ENCODE data around the gene PDE6D. TPM values are rescaled to one million over a fixed set of nuclear protein-coding genes. Genes with fewer than 3 reads are reported as not detected.

PDE6D gene
- polyA plus RNA-seq (ENCODE audit: insufficient read length in 12 of 12) = 10 to 100 TPM in 11 of 12 donors, not detected in 1; 15.6 to 31.9 (median 19.5) TPM
- long read RNA-seq, donor 1, transcript PDE6D-201 (5 exons, 1,175 nt) = major isoform, 15 of 18 reads
- long read RNA-seq, donor 1, partial matches to known transcripts = 0 of 18 reads
- long read RNA-seq, donor 1, other reads (novel, unspliced or antisense) = 0 of 18 reads
- long read RNA-seq, donor 2, transcript PDE6D-201 (5 exons, 1,175 nt) = major isoform, 8 of 8 reads
- long read RNA-seq, donor 2, partial matches to known transcripts = 0 of 8 reads
- long read RNA-seq, donor 2, other reads (novel, unspliced or antisense) = 0 of 8 reads
- long read RNA-seq, donor 3, partial matches to known transcripts = 0 of 3 reads
- long read RNA-seq, donor 3, other reads (novel, unspliced or antisense) = 0 of 3 reads
- long read RNA-seq, donor 4, partial matches to known transcripts = 0 of 1 reads
- long read RNA-seq, donor 4, other reads (novel, unspliced or antisense) = 0 of 1 reads
- long read RNA-seq, donor 5, transcript PDE6D-201 (5 exons, 1,175 nt) = major isoform, 19 of 20 reads
- long read RNA-seq, donor 5, partial matches to known transcripts = 0 of 20 reads
- long read RNA-seq, donor 5, other reads (novel, unspliced or antisense) = 0 of 20 reads
- long read RNA-seq, donor 6, partial matches to known transcripts = 0 of 2 reads
- long read RNA-seq, donor 6, other reads (novel, unspliced or antisense) = 0 of 2 reads
- long read RNA-seq, donor 7, transcript PDE6D-201 (5 exons, 1,175 nt) = major isoform, 7 of 7 reads
- long read RNA-seq, donor 7, partial matches to known transcripts = 0 of 7 reads
- long read RNA-seq, donor 7, other reads (novel, unspliced or antisense) = 0 of 7 reads
- long read RNA-seq, donor 8, transcript PDE6D-201 (5 exons, 1,175 nt) = major isoform, 8 of 10 reads
- long read RNA-seq, donor 8, partial matches to known transcripts = 0 of 10 reads
- long read RNA-seq, donor 8, other reads (novel, unspliced or antisense) = 0 of 10 reads
- long read RNA-seq, donor 9, transcript PDE6D-201 (5 exons, 1,175 nt) = major isoform, 9 of 11 reads
- long read RNA-seq, donor 9, partial matches to known transcripts = 0 of 11 reads
- long read RNA-seq, donor 9, other reads (novel, unspliced or antisense) = 0 of 11 reads
- long read RNA-seq, donor 10, transcript PDE6D-201 (5 exons, 1,175 nt) = major isoform, 6 of 7 reads
- long read RNA-seq, donor 10, partial matches to known transcripts = 0 of 7 reads
- long read RNA-seq, donor 10, other reads (novel, unspliced or antisense) = 0 of 7 reads
- long read RNA-seq, donor 11, transcript PDE6D-201 (5 exons, 1,175 nt) = major isoform, 9 of 10 reads
- long read RNA-seq, donor 11, partial matches to known transcripts = 0 of 10 reads
- long read RNA-seq, donor 11, other reads (novel, unspliced or antisense) = 0 of 10 reads

DNA sequence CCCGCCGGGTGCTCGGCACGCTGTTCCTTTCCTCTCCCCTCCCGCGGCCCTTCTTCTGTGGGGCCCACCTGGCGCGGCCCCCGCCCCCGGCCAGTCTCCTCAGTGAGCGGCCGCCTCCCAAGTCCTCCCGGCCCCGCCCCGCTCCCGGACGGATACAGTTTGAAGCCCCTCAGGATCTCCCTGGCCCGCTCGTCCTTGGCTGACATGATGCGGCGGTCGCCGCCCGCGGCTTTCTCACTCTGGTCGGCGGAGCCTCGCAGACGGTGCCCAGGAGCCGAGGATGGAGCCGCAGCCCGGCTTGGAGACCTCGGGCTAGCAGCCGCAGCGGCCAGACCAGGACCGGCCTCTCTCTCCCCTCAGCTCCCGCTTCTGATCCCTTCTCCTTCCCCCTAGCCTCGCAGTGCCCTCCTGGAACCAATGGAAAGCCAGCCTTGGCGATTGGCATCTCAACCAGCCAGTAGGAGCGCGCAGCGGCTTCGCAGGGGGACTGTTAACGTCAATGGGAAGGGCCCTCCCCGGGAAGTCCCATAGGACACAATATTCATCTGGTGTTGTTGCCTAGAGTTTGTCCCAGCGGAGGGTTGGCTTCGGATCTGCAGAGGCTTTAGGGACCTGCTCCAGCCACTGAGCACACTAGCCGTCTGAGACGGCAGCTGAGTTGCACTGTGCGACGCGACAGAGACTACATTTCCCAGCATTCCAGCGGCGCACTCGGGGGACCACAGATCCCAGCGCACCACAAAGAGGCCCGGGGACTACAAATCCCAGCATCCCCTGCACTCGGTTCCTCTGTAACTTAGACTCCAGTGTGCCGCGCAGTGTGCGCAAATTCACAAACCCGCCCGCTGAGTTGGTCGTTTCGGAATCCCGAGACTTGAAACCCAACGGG lies at the start of gene PDE6D:
Gene PDE6D, minus strand, starts transcription at position 374 of the 889 bp plus-strand sequence. Its CDS starts 168 bp downstream, at position 206.
- DNase-seq = peak; percentile 99

DNA sequence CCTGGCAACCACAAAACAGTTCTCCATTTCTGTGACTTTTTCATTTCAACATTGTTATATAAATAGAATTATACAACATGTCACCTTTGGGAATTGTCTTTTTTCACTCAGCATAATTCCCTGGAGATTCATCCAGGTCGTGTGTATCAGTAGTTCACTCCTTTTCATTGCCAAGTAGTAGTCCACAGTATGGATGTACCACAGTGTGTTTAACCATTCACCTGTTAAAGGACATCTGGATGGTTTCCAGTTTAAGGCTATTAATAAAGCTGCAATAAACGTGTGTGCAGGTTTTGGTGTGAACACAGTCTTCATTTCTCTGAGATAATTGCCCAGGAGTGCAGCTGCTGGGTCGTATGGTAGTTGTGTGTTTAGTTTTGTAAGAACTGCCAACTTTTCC lies 40.8 kb upstream of the PDE6D start:
- DNase-seq = no peak

DNA sequence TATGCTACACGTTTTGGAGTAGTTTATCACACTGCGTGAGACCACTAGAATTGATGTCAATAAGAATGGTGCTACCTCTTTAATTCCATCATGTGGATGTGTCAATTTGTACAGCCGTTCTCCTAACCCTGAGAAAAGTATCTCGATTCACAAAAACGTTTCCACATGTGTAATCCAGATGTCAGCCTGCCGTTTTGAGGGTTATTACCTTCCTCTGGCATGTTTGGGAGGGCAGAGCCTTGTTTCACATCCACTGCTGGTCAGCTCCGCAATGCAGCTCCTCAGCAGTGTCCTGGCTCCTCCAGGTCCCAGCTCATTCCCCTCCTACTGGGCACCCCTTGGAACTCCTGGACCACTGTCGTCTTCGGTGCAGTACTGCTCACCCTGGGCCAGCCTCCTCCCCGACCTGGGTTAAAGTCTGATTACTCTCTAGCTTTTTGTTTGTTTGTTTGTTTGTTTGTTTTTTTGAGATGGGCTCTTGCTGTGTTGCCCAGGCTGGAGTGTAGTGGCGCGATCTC lies 39.8 kb upstream of the PDE6D start:
- no peak for DNase-seq

DNA sequence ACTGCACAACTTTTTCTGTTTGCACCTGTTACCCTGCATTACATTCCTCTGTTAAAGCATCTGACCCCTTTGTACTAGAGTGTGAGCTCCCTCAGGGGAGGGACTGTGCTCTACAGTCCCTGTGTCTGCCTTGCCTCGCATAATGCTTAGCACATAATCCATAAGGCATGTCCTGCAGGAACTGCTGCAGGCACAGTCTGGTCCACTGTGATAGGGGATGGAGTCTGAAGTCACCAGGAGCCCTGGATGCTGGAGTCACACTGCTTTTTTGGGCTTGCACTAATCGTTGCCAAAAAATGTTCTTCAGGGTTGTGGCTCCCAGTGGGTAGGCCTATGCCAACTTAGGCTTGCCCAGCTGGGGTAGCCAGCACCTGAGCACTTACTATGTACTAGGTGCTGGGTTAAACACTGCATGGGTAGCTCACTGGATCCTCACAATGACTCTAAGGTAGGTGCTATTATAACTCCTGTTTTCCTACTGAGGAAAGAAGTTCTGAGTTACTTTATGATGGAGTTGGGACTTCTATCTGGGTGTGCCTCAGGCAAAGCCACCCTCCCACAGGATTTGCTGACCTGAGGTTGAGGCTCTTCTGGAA lies 38.5 kb upstream of the PDE6D start:
- no peak for DNase-seq

DNA sequence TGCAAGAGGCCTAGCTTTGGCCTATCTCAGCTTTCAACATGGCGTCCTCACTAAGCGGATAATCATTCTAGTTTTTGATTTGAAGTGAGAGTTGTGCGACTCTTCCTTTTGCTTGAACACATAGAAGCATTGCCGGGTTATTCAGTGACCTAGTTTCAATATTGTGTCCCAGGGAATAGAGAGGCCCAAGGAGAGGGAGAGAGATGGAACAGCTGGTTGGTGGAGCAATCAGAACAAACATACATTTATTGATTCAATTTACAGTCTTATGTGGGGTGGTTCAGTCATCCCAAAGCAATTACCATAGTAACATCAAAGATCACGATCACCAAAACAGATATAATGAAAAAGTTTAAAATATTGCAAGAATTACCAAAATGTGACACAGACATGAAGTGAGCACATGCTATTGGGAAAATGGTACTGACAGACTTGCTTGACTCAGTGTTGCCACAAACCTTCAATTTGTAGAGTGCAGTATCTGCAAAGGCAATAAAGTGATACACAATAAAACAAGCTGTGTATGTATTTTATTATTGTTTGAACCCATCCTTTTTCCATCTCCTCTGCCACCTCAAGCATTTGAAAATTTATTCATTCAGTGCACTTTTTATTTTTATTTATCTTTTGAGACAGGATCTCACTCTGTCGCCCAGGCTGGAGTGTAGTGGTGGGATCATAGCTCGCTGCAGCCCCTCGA lies 35.4 kb upstream of the PDE6D start:
- no peak for DNase-seq

DNA sequence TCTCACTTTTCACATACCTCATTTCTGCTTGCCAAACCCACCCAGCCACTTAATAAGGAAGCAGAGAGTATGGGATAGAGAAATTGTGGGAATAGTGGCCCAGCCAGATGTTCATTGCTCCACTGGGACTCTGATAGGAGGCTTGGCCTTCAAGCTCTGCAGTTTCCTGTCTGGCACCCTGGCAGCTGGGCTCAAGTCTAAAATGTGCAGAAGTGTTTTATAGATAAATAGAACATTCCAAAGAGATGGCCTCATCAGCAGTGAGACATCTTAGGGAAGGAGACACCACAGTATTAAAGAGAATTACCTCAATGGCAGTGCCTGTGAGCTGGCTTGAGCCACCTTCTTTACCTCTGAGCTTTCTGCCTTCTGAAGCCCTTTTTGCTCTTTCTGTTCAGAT lies 29.8 kb upstream of the PDE6D start:
- no peak for DNase-seq

DNA sequence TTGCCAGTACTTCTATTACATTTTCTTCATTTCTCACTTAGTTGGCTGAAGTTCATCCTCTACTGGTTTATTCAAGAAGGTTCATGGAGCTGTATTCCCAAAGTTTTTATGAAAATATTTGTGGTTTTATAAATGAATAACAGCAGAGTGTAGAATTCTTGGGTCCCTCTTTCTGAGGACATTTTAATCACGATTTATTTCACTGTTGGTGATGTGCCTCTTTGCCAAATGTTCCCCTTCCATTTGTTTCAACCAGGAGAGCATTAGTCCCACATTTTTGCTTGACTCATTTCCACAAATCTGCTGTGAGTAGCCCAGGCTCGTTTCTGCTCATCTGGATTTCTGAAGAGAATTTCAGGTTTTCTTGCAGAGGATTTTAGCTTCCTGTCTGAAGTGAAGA lies 25.9 kb upstream of the PDE6D start:
- DNase-seq = no peak

DNA sequence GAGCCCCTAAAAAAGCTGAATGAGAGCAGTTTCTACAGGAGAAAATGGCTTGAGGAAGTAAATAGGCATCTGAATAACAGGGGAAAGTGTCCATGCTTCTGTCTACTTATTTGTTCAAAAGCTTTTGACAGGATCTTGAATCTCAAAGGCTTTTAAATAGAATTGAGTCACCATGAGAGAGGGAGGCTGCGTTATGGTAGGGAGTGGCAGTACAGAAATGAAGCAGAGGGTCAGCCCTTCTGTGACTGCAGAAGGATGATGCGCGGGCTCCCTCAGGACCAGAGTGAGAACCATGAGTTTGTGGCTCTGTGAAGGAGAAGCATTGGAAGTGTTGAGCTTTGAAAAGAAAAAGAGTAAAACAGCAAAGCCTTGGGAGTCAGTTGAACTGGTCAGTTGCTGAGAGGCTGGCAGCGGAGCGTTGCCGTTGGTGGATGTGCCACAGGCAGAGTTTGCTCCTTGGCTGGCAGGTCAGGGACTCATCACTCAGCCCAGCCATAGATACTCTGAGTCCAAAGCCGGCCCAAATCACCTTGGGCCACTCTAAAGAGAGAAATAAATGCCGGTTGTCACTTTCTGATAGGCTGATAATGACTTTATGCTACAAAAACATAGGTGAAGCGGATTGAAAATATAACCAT lies 22.5 kb upstream of the PDE6D start:
- no peak for DNase-seq

DNA sequence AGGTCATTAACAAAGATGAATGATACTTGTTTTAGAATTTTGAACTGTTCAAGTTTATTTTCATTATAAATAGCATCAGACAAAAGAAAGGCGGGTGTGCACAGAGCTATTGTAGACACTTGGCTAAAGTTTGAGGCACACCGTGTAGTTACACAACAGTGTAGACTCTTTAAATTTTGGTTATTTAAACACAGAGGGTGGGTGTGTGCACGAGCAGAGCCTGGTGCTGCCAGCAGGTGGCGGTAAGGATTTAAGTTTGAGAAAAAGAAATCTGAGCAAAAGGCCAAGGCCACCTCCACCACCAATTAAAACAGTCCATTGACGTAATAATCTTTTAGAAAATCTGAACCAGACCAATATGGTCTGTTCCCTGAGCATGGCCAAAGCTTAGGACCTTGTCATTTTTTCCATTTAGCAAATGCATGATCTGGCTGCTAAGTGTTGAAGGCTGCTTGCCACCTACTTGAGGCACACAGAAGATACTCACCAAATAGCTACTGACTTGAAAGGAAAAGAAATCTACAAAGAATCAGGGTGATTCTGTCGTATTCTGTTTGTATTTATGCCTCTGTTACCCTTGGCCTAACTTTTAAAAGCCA lies 19.5 kb upstream of the PDE6D start:
- no peak for DNase-seq

DNA sequence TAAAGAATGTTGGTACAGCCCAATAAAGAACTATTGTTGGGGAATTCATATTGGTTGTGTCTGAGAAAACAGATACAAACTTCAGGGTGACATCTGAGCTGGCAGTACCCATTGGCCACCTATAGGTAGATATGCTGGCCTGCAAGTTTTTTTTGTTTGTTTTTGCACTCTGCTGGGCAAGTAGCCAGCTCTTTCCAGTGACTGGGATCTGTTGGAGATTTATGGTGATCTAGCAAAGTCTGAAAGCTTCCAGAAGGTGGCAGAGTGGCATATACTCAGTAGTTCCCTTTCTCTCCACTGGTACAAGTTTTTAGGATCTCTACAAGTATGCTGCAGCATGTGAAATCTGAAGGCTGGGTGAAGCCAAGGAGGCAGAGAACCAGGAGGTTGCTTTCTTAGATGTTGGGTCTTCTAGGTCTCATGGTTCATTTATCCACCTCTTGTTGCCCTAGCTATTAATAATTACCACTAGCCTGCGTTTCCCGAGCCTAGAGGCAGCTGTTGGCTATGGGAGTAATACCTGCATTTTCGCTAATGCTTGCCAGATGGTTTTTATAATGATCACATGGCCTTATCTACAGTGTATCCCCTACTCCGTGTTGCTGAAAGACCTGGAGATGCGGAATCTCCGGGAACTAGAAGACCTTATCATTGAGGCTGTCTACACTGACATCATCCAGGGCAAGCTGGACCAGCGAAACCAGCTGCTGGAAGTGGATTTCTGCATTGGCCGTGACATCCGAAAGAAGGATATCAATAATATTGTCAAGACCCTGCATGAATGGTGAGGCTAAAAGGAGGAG lies 14.6 kb upstream of the PDE6D start:
- no peak for DNase-seq

DNA sequence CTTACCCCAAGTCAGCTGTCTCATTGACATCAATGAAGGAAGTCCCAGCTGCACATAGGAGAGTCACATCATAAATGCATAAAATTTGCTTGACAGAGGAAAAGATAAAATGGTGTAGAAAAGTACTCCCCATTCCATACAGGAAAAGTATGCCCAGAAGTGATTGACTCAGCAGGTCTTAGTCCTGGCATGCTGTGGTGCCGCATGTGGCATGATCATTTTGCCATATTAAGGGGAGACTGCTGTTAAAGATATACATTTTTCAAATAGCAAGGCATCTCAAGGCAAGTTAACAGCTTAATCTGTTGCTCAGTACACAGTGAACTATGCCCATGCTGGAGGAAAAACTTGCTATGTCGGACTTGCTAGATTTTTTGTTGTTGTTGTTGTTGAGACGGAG lies 13.3 kb upstream of the PDE6D start:
- DNase-seq = no peak

DNA sequence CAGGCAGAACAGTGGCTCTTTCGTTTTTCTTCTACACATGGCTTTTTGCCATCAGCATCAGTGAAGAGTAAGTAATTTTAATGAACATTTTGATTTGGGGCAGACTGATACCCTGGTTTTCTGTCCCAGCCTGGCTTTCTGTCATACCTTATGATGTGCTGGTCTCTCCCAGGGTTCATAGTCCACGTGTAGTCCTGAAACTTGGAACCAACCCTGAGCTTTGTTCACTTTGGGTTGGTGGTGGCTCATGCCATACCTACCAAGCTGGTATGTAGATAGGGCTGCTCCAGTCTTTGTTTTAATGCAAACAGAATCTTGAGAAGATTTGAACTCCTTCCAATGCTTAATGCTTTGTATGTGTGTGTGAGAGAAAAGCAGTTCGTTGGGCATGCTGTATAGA lies 10.0 kb upstream of the PDE6D start:
- no peak for DNase-seq

DNA sequence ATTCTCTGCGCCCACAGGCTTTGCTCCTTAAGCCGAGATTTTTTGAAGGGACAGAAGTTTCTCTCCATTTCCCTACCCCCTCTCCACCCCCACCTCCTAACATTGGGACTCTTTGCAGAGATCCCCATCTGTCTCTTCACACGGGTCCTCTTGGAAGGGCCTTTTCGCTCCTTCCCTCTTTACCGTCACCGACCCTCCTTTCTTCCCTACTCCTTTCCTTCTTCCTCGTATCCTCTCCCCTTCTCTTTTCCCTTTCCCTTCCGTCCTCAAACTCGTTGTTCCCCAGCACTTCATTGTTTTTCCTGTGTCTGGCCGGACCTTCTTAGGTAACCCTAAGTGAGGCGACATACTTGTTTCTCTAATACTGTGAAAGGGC lies 5.8 kb upstream of the PDE6D start:
- DNase-seq = no peak

DNA sequence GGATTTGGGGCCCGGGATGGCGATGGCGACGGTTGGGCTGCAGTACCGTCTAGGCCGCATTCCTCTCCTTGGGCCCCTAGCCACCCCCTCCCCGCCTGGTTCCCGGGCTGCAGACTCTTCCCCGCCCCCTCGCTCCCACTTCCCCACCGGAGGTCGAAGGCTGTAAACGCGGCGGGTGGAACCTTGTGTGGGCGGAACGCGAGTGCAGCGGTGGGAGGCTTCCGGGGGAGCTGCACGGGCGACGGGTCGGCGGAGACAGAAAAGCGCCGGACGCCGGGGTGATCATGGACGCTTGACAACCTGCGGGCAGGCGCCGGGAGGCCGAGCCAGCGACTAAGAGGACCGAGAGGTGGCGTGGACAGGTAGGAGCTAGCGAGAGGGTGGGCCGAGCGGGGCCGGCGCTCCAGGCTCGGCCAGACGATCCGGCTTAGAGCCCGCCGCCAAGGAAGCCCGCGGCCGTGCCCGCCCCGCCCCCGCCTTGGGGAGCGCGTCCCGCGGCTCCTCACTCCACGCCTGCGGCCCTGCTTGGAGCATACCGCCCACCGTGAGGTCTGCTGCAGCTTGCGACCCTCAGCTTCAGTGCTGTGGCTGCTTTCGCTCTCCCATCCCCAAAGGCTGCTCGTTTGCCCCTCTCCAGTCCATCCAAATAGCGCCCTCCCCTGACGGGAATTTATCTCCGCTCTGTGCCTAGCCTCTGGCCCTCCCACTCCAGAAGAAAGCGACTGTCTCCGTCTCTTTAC lies 5.3 kb upstream of the PDE6D start, which contains the start of gene COPS7B:
Gene COPS7B, plus strand, starts transcription at position 269 of the 740 bp plus-strand sequence. CDS start 2,126 bp downstream, outside the sequence.
- peak; percentile 84 for DNase-seq

DNA sequence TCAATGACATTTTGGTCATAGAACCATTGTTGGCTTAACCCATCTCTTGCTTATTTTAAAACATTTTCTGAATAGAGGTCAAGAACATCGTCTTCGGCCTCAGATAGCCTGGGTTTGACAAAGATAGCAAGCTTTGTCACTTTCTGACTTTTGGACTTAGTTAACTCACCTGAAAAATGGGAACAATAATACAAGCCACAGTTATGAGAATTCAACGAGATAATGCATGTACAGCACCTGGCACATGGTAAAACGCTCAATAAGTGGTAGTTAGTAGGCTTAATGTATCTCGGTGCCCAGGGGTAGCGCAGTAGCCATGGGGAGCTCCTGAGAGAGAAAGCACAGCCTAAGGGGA lies 4.7 kb upstream of the PDE6D start:
- no peak for DNase-seq

DNA sequence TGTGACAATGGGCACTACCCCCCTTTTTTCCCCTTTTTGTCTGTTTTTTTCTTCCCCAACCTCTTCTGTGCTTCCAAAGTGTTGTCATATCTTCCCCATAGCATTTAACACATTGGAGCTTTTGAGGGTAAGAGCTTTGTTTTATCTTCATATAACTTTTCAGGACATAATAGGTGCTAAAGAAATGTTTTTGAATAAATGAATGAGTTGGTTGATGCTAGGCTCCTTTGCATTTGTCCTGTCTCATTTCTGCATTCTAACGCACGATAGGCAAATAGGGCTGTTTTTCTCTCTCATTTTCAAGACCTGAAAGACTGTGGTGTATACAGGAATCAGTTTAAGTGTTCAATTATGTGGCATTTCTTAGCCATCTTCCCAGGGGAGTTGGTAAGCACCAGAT lies 4.3 kb upstream of the PDE6D start:
- no peak for DNase-seq
